AG08395 (cell line): ENCODE data around the gene DPP10.
"Not testable (repeated sequence)": the region's sequence is repeated elsewhere in the genome, so short reads cannot be mapped to it uniquely, and the experiment has no call there.

Experiments used
- DNase-seq: peaks from one replicate; pipeline ENCODE4 v3.0.0; 2012; ENCODE audit warnings: mixed read lengths, low spot score

Gene DPP10

DNA sequence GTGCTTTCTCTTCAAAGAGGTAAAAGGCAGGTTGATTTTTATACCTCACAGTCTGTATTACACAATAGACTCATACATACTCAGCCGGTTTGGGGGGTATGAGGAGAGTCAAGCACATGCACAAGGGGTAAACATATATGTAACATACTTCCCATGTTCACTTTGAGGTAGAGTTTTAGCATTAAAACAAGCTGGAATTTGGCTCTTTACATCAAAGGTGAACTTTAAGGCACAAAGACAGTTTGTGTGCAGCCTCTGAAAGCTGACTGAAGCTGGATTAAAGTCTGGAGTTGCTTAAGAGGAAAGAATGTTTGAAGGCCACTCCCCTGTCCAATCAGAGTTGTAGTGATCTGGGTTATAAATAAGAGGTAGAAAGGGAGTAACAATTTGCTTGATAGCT lies 282.0 kb downstream of the DPP10 start:
- DNase-seq, result no peak

DNA sequence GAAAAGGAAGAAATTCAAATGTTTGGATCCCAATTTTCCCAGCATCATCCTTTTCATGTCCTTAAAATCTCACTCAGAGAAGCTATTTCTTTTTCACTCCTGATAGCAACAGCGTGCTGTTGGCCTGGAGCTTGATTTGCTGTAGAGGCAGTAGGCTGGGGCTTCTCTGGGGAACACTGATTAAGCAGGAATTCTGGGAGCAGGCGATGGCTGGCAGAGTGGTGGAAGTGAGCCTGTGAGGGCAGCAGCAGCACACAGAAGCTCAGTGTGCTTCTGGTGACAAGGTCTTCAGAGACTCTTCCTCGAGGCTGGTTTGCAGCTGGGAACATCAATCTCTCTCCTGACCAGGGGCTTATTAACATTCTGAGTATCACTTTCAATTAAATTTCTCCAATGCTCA lies 284.6 kb downstream of the DPP10 start:
- DNase-seq, result no peak

DNA sequence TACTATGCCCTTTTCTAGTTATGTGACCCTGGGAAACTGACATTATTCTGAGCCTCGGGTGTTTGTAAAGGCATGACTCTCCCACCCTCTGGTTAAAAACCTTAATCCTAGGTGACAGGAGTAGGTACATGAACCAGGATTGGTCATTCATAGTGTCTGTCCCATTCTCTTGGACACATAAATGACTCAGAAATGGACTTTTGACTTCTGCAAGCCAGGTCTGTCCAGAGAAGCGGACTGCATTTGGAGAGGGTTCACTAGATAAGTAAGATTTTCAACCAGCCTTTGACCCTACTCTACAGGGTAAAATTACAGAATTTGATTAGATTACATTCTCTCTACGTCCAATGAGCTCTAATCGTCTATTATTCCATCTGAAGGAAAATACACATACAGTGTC lies 285.9 kb downstream of the DPP10 start:
- DNase-seq, result no peak

DNA sequence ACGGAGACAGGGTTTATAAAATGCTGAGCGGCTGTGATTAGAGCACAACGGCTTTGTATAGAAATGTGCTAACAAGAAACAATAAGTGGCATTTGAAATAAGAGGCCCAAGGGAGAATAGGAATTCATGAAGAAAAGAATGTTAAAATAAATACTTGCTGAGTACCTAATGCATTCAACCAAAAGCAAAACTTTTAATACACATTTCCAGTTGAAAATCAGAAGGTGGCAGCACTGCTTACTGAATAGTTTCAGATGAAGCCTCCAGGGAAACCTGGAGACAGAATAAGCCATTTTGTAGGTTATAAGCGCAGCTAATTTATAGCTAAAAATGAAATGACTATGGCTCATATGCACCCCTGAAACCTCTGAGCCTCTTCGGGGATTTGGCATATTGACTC lies 286.6 kb downstream of the DPP10 start:
- no peak for DNase-seq

DNA sequence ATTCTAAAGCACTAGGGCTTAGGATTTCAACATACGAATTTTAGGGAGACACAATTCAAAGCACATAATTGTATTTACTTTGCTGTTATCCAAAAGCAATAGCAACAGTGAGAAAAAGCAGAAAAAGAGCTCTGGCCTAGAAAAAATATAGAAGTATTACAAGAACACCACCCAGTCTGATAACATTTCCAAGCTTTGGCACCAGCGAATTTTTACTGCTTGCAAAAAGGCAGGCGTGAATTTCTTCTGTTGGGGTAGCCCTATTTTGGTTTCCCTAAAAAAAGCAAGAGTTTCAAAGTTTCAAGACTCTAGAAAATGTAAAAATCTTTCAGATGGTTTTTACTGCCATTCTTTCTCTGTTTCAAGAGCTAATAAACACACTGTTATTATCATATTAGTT lies 292.7 kb downstream of the DPP10 start:
- DNase-seq, result no peak

DNA sequence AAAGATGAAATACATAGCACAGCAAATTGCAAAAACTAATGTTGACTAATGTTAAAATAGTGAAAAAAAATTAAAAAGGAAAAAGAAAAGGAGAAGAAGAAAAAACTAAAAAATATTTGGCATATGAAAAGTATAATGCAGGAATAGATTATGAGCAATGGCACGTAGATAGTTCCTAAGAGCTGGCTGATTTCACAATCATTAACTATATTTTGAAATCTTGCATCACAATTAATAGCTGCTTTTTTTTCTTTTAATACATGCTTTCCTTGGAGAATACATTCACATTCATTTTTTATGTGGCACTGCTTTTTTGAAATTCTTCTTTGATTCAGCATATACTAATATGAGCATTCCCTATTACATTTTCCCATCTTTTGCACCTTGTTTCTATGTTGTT lies 299.8 kb downstream of the DPP10 start:
- DNase-seq, result no peak

DNA sequence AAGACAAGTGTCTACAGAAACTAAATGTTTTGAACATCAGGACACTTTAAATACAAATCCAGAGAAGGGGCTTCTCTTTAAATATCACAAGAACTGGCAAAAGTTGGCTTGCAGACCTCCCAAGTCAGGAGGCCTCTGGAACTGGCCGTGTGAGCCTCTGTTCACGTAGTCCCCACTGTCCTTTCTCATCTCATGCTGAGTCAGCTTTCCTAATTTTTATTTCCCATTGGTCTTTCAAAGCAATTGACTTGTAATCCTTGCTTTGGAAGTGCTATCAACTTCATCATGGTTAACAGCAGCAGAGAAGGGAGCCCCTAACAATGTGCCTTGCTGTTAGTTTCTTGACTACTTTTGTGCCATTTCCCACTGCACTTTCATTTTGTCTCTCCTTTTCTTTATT lies 303.3 kb downstream of the DPP10 start:
- DNase-seq, result no peak

DNA sequence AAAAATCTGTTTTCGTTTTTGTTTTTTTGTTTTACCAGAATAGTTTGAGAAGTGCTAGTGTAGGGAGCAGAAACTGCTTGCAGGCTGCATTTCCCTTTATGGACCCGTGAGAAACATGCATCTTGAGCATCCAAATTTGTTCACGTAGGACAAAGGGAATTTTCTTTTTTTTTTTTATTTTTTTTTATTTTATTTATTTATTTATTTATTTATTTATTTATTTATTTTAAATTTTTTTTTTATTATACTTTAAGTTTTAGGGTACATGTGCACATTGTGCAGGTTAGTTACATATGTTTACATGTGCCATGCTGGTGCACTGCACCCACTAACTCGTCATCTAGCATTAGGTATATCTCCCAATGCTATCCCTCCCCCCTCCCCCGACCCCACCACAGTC lies 305.7 kb downstream of the DPP10 start:
- not testable (repeated sequence) for DNase-seq

DNA sequence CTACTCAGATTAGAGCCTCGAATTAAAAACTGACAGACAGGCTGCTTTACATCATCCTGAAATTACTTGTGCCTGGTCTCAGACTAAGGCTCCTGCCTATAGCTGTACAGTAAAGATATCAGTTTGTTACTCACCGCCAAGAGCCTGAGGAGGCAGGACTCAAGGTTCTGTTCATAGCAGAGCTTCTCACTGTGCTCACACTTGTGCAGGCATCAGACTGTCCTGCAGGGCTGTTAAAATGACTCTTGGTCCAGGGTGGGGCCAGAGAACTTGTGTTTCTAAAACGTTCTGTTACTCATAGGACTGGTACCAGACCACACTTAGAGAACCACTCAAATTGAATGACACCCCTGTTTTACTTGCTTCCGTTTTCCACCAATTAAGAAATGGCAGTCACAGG lies 310.0 kb downstream of the DPP10 start:
- DNase-seq, result no peak

DNA sequence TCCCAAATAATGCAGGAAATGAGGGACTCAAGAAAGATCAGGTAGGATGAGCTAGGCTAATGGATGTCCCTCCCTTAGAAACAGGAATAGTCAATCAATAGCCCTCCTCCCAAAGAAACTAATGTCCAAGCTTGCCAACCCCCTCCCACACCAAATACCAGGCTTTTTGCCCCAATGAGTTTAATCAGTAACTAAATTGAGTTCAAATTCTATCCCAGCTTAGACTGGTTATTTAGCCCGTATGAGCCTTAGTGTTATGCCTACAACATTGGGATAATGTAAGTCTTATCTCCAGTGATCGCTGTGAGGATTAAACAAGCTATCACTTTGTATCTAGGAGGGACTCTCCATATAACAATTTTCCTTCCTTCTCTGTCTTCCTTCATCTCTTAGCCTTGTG lies 310.7 kb downstream of the DPP10 start:
- no peak for DNase-seq

DNA sequence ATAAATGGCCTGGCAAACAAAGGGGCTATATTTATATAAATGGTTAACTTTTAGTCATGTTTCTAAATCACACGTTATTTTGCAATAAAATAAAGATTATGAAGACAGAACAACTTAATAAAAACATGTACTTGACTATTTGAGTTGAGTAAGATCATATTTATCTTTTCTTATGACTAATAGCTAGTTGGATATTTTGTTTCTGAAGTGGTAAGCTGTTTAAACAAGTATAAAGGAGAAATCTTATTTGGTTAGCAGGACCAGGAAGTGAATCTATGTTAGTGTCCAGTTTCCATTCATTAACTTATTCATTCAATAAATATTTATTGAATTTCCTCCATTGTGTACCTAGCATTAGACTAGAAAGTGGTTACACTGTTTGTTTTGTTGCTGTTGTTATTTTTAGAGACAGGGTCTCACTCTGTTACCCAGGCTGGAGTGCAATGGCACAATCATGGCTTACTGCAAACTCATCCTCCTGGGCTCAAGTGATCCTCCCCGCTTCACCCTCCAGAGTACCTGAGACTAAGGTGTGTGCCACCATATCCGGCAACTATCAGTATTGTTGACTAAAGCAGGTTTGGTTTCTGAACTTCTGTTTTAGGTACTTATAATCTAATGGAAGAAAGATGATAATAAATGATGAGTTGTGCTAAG lies 312.6 kb downstream of the DPP10 start:
- no peak for DNase-seq

DNA sequence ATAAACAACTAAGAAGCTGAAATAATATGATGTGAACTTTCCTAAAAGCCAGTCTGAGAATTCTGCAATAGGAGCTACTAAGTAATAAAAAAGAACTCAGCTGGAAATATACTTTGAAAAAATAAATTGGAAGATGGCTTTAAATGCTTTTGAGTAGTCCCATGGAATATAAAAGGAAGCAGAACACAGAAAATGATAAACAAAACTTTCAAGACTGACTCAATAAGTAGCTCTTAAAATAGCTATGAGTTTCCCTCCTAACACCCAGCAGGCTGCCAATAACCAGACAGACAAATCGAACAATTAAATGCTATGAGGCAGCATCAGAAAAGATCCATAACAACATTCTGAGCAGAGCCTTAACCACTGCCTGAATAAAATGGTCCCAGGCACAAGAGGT lies 319.9 kb downstream of the DPP10 start:
- no peak for DNase-seq

DNA sequence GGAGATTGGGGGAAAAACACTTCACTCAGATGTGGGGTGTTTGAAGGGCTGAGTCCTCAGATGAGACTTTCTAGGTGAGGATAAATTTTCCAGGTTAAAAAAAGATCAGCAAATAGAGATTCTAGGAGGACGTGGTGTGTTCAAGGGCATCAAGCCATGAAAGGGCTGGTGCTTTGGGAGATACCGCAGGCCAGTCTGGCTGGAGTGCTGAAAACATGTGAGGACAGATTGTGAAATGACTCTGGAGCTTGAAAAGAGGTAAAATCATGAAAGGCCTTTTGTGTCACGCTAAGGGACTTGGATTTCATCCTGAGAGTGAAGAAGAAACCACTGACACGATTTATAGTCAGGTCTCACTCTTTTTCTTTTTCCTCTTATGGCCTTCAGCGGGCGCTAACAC lies 320.5 kb downstream of the DPP10 start:
- no peak for DNase-seq

DNA sequence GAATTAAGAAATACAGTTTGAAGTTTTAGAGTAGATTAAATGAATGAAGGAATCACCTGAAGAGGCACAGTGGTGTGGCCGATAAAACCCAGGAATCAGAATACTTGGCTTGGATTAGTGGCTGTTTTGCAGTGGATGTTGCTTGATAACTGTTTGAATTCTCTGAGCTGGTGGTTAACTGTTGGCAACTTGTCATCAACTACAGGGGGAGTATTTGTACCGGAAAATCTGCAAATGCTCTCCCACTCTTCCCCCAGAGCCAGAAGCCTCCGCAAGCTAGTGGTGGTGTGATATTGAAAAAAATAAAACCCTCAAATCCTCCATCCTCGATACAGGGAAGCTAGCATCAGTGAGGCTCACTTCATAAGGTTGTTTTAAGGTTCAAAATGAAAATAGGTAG lies 326.7 kb downstream of the DPP10 start:
- no peak for DNase-seq

DNA sequence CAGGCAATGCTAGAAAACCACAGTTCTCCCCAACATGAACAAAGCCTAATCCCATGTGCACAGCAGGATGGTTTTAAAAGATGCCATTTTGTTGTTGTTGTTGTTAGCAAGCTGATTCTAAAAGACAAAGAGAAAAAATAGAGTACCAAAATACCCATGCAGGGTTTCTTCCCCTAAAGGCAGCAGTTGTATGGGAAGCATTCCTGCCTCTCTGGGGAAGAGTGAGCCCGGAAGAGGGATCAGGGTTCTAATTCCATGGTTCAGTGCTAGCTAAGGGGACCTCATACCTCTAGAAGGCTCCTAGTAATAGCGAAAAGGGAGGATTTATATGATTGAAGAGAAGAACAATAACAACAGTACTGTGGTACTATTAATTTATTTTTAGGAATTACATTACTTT lies 327.6 kb downstream of the DPP10 start:
- DNase-seq, result no peak

DNA sequence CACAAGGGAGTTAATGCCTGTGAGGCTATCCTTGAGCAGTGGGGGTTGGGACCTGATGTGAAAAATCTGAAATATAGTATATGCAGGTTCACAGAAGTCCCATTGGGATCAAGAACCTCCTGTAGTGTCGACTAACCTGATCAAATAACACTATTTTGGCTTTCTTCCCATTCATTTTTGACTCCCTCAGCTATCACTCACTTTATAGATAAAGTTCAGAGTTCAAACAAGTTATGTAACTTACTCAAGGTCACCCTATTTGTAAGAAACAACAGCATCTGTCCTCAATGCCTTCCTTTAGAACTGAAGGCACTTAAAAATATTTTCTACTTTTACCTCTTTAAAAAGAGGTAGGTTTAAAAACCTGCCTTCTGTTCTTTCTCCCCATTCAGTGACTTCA lies 341.6 kb downstream of the DPP10 start:
- no peak for DNase-seq

DNA sequence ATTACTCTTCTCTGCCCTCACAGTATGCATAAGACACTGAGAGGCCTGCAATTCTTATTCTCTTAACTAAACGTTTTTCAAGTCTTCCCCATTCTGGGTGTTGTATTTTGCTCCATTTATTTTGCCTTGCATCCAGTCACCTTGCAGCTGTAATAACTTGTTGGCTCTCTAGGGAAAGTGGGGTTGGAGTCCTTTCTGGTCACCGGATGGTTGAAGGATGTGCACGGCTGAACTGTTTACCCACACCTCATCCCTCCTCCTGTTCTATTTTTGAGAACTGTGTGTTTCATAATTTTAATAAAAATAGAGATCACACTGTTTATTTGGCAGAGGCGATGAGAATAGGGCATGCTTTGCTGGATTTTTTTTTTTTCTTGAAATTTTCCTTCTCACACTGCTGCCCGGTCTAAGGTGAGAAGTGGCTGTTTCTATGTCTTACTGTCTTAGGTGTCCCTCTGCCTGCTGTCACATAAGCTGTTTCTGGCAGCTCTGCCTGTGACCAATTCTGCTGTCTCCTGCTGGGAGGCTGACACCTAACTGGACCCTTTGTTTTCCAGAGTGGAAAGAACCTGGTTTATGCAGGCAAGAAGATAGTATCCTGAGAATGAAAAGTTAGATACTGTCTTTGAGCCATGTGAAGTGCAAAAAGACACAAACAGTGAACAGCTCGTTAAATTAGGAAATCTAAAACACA lies 342.6 kb downstream of the DPP10 start:
- DNase-seq, result no peak

DNA sequence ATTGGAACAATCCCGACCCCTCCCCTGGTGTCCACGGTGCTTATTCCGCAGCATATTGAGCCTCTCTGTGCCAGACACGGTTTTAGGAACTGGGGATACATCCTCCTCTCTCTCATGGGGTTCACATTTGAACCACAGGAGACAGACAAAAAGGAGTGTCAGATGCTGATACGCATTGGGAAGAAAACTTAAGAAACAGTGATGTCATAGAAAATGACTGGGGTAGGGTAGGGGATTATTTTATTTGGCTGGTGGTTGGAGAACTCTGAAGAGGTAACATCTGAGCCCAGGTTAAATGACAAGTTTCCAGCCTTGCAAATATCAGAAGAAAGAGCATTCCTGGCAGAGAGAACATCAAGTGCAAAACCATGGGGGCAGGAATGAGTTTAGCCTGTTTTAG lies 344.5 kb downstream of the DPP10 start:
- no peak for DNase-seq

DNA sequence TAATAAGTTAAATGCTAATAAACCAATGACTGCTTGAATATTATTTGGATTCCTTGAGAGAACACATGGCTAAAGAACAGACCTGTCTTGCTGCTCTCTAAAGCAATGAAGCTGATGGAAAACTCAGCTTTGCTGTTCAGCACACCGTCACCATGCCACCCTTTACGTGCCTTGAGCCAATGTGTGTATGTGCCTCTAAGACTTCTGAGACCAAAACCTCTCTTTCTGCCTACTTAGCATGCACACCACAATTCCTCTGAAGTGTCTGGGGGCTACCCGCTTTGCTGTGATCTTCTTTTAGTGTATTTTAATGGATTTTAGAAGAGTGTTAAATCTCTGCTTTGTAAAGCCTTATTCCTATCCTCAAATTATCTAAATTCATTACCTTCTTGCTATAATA lies 345.0 kb downstream of the DPP10 start:
- no peak for DNase-seq

DNA sequence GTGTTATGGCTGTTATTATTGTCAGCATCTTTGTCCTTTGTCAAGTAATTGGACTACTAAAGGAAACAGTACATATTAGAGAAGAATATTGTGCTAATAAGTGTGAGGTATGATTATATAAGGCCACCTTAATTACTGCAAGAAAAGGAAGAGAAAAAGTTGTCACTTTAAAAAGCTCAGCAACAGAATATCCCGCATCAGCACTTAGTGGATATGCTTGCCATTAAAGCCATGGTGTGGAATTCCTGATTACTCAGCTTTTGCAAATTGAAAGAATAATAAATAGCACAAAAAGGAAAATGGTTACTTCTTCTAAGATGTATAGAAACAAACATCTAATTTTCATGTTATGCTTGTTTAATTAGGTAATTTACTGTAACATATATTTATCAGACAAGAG lies 347.5 kb downstream of the DPP10 start:
- DNase-seq, result no peak

DNA sequence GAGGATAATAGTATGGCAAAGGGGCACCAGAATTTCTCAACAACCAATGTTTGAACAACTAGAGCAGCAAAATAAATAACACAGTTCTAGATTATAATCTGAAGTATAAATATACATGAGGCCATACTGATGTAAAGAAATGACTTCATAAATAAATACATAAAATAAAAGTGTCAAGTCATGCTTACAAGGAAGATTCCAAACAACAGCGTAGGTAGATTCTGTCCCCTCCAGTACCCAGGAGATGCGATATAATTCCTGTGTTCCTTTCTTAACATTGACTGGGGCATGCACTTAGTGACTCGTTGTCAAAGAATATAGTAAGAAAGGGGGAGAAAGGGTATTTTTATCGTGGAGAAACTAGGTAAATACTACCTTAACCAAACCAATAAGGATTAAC lies 355.1 kb downstream of the DPP10 start:
- DNase-seq, result no peak

DNA sequence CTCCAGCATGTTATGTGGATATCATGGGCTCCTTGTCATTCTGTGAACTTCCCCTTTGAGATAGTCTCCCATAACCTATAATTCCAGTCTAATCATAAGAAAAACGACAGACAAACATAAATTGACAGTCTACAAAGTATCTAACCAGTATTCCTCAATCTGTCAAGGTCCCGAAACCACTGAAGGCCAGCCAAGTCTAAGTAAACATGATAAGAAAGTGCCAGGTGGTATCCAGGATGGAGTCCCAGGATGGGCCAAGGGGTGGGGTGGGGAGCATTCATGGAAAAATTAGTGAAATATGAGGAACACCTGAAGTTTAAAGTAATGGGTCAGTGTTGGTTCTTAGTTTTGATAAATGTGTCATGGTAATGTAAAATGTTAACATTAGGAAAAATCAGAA lies 355.5 kb downstream of the DPP10 start:
- DNase-seq, result no peak

DNA sequence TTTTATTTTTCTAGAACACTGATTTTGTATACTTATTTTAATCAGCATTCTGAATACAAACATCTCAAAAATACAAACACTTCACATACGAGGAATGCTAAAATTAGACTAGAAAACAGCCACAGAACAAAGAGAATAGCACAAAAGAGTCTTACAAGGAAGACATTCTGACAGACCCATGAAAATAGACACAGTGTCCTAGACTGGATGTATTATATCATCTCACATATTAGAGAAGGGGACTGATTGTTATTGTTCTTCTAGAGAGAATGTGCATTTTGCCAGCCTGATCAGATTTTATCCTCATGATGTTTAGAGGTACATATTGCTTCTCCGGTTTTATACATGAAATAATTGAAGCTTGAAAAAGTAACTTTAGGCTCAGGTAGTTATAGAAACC lies 357.9 kb downstream of the DPP10 start:
- DNase-seq, result no peak

DNA sequence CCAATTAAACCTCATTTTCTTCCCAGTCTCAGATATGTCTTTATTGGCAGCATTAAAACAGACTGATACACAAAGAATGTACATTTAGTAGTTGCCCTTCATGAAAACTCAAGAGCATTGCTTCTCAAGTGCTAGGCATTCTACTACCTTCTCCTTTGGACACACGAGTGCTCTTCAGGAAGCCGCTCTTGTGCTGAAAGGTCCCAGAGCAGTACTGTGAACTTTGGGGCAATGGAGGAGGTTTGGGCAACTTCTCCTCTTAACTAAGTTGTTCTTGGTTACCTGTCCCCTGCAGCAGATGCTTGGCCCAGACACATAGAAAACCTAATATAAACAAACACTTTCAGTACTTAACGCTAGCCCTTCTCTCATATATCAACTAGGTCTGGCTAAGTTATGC lies 362.8 kb downstream of the DPP10 start:
- no peak for DNase-seq
